GM18867 (cell line): Measurements from ENCODE around the gene MAT2A.
A peak's percentile ranks its signal among the peaks of the same experiment; 100 is the strongest.
"Not testable (repeated sequence)": the region's sequence is repeated elsewhere in the genome, so short reads cannot be mapped to it uniquely, and the experiment has no call there.

Experiments
- ATAC-seq: cut with Tn5 transposase; IDR thresholded peaks from one replicate; pipeline ENCODE4 v1.9.1; 2021; ENCODE audit warnings: mild to moderate bottlenecking, moderate library complexity; ENCODE audit not compliant: unreplicated experiment

The MAT2A gene

DNA sequence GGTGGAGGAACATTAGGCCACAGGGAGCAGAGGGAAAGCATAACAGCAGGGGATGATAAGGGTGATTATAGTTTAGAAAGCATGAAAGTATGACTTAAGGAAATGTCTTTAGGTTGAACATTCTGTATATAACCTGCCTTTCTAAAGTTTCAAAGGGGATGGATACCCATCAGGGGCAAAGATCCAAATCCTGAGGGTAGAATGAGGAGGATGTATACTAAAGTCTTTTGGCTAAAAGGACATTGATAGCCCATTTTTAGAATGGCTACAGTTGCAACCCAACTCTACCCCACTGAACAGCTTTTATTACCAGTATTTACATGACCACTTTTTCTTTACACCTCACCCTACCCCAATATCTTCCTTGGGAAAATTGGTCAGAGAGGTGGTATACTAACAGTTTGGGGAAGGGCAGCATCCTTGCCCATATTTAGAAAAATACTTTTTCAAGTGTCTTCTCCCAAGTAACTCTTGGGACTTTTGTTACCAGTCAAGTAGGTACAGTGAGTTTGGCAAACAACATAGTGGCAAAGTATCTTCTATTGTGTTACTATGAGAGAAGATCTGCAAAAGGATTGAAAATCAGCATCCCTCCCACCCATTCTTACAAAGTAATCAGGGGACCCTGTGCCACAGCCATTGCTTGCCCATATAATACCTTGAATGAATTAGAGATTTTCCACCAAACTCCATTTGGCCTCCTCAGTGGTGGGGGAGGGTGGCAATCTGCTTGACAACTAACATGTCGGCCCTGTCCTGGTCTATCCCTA lies 8.3 kb downstream of the MAT2A start:
- ATAC-seq, result no peak

- no peak for ATAC-seq
Observed at GRCh38 chr2:85547859-85548607, 9.1 kb downstream of the MAT2A start.

GRCh38 chr2:85548608-85548900 lies 9.6 kb downstream of the MAT2A start:
- no peak for ATAC-seq

- no peak for ATAC-seq
Observed at GRCh38 chr2:85549095-85549494, 10.1 kb downstream of the MAT2A start.

GRCh38 chr2:85549826-85550225 lies 10.9 kb downstream of the MAT2A start:
- ATAC-seq, result no peak

- ATAC-seq, result no peak
Observed at GRCh38 chr2:85550486-85550885, 11.5 kb downstream of the MAT2A start.

DNA sequence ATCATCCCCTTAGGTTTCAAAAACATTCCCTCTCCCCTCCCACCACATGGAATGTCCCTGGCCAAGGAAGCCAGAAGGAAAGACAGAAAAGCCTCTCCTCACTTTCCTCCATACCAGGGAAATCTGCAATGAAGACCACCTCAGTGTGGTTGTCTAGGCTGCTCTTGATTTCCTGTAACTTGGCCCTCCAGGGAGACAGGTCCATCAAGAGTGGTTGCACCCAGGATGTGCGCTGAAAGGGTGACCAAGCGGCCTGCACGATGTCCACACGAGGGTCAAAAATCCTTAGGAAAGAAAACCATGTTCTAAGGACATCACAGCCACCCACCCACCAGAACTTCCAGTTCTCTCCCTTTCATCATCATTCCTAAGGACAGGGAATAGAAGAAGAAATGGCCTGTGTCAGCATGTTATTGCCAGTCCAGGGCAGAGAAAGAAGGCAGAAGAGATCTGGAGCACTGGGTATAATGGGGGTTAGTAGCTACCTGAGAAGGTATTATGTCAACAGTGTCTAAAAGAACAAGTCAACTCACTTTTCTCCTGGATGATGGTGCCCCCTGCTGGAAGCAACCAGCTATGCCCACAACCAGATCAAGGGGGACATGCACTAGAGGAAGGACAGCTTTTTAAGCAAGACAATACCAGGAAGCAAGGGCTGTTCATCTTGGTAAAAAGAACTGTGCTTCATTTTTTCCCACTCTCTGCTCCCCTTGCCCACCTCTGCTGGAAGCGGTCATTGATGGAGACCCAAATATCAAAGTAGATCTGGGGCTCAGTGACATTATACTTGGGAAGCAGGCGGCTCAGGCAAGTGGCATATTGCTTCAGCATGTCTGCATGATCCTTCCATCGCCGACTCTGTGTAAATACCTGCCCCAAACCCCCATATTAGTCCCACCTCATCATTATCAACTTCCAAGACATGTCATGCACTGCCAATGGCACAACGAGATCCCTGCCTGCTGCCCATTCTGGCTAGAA lies 13.0 kb downstream of the MAT2A start:
- ATAC-seq, result peak; percentile 75

DNA sequence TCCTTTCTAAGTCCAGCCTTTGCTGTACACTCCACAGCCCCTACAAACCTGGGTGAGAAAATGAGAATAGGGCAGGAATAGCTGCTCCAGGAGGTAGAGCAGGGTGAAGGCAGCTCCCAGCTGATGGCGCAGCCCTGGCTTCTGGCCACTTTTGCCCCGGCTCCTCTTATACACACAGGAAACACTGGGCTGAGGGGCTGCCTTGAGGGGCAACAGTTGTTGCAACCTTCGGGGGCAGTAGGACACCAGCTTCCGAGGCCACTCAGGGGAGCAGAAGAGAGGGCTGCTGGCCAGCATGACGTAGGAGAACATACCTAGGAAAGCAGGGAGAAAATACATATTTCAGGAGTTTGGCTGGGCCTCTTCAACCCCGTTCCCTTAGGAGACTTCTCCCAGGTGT lies 14.2 kb downstream of the MAT2A start:
- no peak for ATAC-seq

- no peak for ATAC-seq
Observed at GRCh38 chr2:85554980-85555612, 16.1 kb downstream of the MAT2A start.

DNA sequence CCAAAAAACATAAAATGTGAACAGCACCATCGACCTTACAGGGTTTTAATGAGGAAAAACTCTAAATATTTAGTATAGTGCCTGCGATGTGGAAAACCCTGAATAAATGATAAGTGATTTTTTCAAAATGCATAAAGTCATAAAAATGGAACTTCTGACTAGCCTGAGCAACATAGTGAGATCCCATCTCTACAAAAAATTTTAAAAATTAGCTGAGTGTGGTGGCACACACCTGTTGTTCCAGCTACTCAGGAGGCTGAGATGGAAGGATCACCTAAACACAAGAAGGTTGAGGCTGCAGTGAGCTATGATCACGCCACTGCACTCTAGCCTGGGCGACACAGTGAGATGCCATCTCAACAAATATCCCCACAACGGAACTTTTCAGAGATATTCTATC lies 18.2 kb downstream of the MAT2A start:
- ATAC-seq, result no peak

GRCh38 chr2:85558160-85558559 lies 19.2 kb downstream of the MAT2A start:
- ATAC-seq, result no peak

- ATAC-seq, result not testable (repeated sequence)
Observed at GRCh38 chr2:85560403-85560726, 21.4 kb downstream of the MAT2A start.

GRCh38 chr2:85560812-85561279 lies 21.9 kb downstream of the MAT2A start:
- ATAC-seq, result peak; percentile 24

DNA sequence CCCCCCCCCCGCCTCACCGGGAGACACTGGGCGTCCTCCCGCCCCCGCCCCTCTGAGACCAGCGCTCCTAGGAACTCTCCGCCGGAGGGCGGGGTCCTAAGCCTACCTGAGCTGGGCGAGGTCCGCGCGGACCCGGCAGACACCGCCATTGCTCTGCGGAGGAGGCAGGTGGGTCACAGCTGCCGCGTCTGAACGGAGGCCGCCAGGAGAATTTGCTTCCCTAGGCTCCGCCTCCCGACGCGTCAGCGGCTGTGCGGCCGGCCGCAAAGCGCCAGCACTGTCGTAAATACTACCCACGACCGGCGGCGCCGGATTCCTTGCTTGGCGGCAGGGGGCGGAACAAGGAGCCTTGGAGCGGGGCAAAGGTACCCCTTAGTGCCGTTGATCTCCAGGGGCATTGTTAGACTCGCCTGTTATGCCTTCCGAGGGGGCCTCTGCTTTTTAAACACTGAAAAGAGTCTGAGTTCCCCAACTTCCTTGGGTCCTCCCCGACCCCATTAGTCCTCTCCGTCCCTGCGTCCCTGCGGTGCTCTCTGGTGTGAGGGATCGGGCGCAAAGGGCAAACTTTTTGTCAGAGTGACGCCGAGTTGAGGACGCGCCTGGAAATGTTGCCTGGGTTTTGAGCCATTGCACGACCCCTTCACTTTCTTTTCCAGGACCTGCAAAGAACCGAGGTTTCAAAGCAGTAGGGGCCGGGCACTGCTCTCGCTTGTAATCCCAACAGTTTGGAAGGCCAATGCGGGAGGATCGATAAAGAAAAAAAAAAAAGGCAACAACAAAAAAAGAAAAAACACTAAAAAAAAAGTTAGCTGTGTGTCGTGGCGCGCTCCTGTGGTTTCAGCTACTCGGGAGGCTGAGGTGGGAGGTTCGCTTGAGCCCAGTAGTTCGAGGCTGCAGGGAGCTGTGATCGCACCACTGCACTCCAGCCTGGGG lies 22.6 kb downstream of the MAT2A start, which contains the start of gene GGCX:
GGCX (minus strand) TSS at position 214 of the 933 bp plus-strand sequence; CDS start at position 149, 65 bp downstream.
- peak; percentile 89 for ATAC-seq

DNA sequence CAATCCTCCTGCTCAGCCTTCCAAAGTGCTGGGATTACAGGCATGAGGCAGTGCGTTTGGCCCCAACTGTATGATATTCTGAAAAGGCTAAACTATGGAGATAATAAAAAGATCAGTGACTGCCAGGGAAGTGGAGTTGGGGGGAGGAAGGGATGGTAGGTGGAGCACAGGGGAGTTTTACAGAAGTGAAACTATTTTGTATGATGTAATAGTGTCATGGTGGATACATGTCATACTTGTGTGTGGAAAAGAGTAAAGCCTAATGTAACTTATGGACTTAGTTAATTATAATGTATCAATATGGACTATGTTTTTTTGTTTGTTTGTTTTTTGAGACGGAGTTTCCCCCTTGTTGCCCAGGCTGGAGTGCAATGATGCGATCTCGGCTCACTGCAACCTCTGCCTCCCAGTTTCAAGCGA lies 25.2 kb downstream of the MAT2A start:
- no peak for ATAC-seq

- no peak for ATAC-seq
Observed at GRCh38 chr2:85566265-85566664, 27.3 kb downstream of the MAT2A start.

DNA sequence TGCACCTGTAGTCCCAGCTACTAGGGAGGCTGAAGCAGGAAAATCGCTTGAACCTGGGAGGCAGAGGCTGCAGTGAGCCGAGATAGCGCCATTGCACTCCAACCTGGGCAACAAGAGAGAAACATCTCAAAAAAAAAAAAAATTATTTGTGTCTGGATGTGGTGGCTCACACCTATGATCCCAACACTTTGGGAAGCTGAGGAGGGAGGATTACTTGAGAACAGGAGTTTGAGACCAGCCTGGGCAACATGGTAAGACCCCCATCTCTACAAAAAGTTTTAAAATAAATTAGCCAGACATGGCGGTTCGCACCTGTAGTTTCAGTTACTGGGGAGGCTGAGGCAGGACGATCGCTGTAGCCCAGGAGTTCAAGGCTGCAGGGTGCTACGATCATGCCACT lies 36.8 kb downstream of the MAT2A start:
- ATAC-seq, result no peak

DNA sequence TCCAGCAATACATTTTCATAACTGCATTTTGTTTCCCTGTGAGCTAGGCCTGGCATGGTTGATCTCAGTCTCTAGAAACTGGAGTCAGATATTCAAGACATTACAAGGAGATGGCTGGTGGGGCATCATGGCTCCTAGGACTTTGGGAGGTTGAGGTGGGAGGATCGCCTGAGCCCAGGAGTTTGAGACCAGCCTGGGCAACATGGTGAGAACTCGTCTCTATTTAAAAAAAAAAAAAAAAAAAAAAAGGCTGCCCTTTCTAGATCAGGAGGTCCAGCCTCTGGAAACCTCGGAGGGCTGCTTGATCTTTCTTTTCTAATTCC lies 38.1 kb downstream of the MAT2A start:
- no peak for ATAC-seq

- ATAC-seq, result peak; percentile 79
Observed at GRCh38 chr2:85577386-85578242, 38.6 kb downstream of the MAT2A start, which contains the start of gene VAMP8. Gene VAMP8 (plus strand): TSS chr2:85577586. CDS start chr2:85577647, 61 bp downstream.
